Mucosa of descending colon (tissue), 3 donors: ENCODE data around the gene SPECC1. TPM values are rescaled to one million over a fixed set of nuclear protein-coding genes. Genes with fewer than 3 reads are reported as not detected.
"Not testable (repeated sequence)": the region's sequence is repeated elsewhere in the genome, so short reads cannot be mapped to it uniquely, and the experiment has no call there.

ENCODE experiments used
- ATAC-seq: fragments of 200-7000 bp; cut with Tn5 transposase; one replicate; pipeline ENCODE4 v1.9.1; 2020; ENCODE audit warnings: mild to moderate bottlenecking, moderate library complexity
- DNase-seq, 3 donors: peaks; one replicate each; pipeline ENCODE4 v3.0.0-alpha.2; 2020
- H3K36me3 ChIP-seq: fragments of 200-600 bp; one replicate; pipeline ENCODE4 v1.8.0; 2021; ENCODE audit warnings: low read depth, mild to moderate bottlenecking
- H3K4me1 ChIP-seq: fragments of 200-600 bp; one replicate; pipeline ENCODE4 v1.8.0; 2021; ENCODE audit warnings: low read depth, mild to moderate bottlenecking
- H3K4me3 ChIP-seq: fragments of 200-600 bp; one replicate; pipeline ENCODE4 v1.8.0; 2021; ENCODE audit warnings: mild to moderate bottlenecking
- H3K9me3 ChIP-seq: fragments of 200-600 bp; one replicate; pipeline ENCODE4 v1.8.0; 2021; ENCODE audit warnings: mild to moderate bottlenecking
- CTCF ChIP-seq: fragments of 200-600 bp; IDR thresholded peaks from one replicate; pipeline ENCODE4 v1.8.0; 2022; ENCODE audit warnings: antibody characterized with exemption, mild to moderate bottlenecking
- intact Hi-C, 2 donors: fragments of 100-400 bp; cut with DNase I in 1 of 2; cut with micrococcal nuclease in 1 of 2; formaldehyde crosslinking; loops; one replicate each; pipeline versions ENCODE4 v1.11.0 to v1.11.1; 2022; cut with DNase I, micrococcal nuclease
- total RNA-seq, 3 donors: library from RNA; stranded (reverse); fragmentation: NEBNext Ultra II Directional in 2 of 3; extraction: Animal tissue kit (Norgen Biotek cat#: 25700) in 2 of 3; gene quantifications; one replicate each; pipeline versions ENCODE4 v1.2.1 to v1.2.4, GENCODE V29; 2021 to 2023
- donor health status: DM: no; HTN: no; CAD: no; lungs with moderate emphysema.
- donor health status: DM: no; HTN: no; CAD: no.
- donor health status: DM: no; HTN: yes; CAD: no.

Gene SPECC1
- total RNA-seq, 3 donors from 2014 or later: 36.2 to 86.3 (median 85.7) TPM

- Histone ChIP-seq H3K9me3 (no peaks in the 10 kb centered on the region), H3K36me3 (no peaks in the 10 kb centered on the region), H3K4me3 (no peak overlapping the region), H3K4me1 (peaks cover 34% of the 10 kb centered on the region)
- peak; percentile 88 for ATAC-seq
- intact Hi-C loops: no loop called here
- peak in 1 of 3 donors; percentile 60 for DNase-seq
- no peak for TF ChIP-seq CTCF
Observed at GRCh38 chr17:20189979-20190378, 180.8 kb downstream of the SPECC1 start.

- no peak overlapping the region for H3K4me3 ChIP-seq
- no peaks in the 10 kb centered on the region for H3K36me3 ChIP-seq
- ATAC-seq: peak; percentile 9
- intact Hi-C loops: no loop called here
- H3K9me3 ChIP-seq: no peaks in the 10 kb centered on the region
- H3K4me1 ChIP-seq: peaks cover 34% of the 10 kb centered on the region
- DNase-seq: no peak
- TF ChIP-seq CTCF: no peak
Observed at GRCh38 chr17:20190605-20191004, 181.4 kb downstream of the SPECC1 start.

- Histone ChIP-seq H3K9me3 (no peaks in the 10 kb centered on the region), H3K4me3 (no peak overlapping the region), H3K4me1 (peaks cover 34% of the 10 kb centered on the region), H3K36me3 (no peaks in the 10 kb centered on the region)
- no peak for DNase-seq
- ATAC-seq: peak; percentile 46
- TF ChIP-seq CTCF: no peak
- intact Hi-C loops: no loop called here
Observed at GRCh38 chr17:20191056-20191455, 181.9 kb downstream of the SPECC1 start.

- H3K9me3 ChIP-seq, H3K36me3 ChIP-seq, ATAC-seq, DNase-seq, H3K4me3 ChIP-seq, intact Hi-C loops: not testable (repeated sequence)
- H3K4me1 ChIP-seq: peaks cover 21% of the 10 kb centered on the region
Observed at GRCh38 chr17:20196286-20196685, 187.1 kb downstream of the SPECC1 start.

GRCh38 chr17:20197272-20197926 lies 188.2 kb downstream of the SPECC1 start:
- no peaks in the 10 kb centered on the region for H3K36me3 ChIP-seq
- intact Hi-C loops: no loop called here
- ATAC-seq: no peak
- peaks cover 20% of the 10 kb centered on the region for H3K4me1 ChIP-seq
- H3K9me3 ChIP-seq: no peaks in the 10 kb centered on the region
- TF ChIP-seq CTCF: no peak
- H3K4me3 ChIP-seq: no peak overlapping the region
- DNase-seq: no peak

- no peak for TF ChIP-seq CTCF
- no peaks in the 10 kb centered on the region for H3K36me3 ChIP-seq
- intact Hi-C loops: no loop called here
- no peak overlapping the region for H3K4me3 ChIP-seq
- peaks cover 15% of the 10 kb centered on the region for H3K4me1 ChIP-seq
- ATAC-seq (no peak), DNase-seq (no peak)
- H3K9me3 ChIP-seq: no peaks in the 10 kb centered on the region
Observed at GRCh38 chr17:20200016-20200795, 191.0 kb downstream of the SPECC1 start.
